ENCODE measurements around the gene KNG1.

KNG1 gene

GRCh38 chr3:186713499-186713898, 3.7 kb upstream of the KNG1 start:
- H3K4me3 ChIP-seq = no peak overlapping the region
- H3K27ac ChIP-seq = no peak overlapping the region
- DNase-seq (ENCODE audit: low spot score) = no peak
- no peak for TF ChIP-seq CTCF (IDR thresholded peaks at IDR 0.05)

DNA sequence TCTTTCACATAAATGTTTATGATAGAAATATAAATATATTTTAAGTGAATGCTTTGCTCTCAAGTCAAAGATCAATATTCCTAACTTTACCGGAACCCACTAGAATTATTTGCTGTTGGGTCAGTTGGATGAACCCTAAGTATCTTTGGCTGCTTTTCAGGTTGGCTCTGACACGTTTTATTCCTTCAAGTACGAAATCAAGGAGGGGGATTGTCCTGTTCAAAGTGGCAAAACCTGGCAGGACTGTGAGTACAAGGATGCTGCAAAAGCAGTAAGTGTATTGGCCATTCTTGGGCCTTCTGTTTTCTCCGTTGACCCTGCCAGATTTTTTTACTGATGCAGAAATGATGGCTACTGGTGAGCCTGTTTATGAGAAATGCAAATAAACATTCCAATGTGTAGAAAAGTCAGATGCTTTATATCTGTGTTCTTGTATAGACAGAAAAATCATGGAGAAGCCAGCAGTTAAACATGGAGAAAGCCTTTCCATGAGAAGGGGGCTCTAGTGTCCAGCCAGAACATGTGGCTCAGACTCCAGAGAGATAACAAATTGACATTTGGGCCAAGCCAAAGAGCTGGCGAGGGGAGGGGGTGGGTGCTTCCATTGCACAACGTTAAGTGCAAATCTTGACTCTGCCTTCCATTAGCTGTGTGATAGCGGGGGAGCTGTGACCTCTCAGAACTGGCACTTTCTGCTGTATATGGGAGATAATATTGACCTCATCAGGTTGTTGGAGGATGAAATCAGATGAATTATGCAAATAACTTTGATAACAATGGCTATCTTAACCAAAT, 3.0 kb downstream of the KNG1 start:
- no peak overlapping the region for H3K4me3 ChIP-seq
- TF ChIP-seq CTCF (IDR thresholded peaks at IDR 0.05) = no peak
- DNase-seq (ENCODE audit: low spot score) = no peak
- H3K27ac ChIP-seq = no peak overlapping the region

GRCh38 chr3:186722457-186722856, 5.3 kb downstream of the KNG1 start:
- no peak overlapping the region for H3K4me3 ChIP-seq
- H3K27ac ChIP-seq = no peak overlapping the region
- DNase-seq (ENCODE audit: low spot score) = no peak
- TF ChIP-seq CTCF (IDR thresholded peaks at IDR 0.05) = no peak

- no peak for DNase-seq (ENCODE audit: low spot score)
- Histone ChIP-seq H3K27ac (no peak overlapping the region), H3K4me3 (no peak overlapping the region)
- TF ChIP-seq CTCF (IDR thresholded peaks at IDR 0.05) = no peak
Observed at GRCh38 chr3:186724911-186725310, 7.8 kb downstream of the KNG1 start.

DNA sequence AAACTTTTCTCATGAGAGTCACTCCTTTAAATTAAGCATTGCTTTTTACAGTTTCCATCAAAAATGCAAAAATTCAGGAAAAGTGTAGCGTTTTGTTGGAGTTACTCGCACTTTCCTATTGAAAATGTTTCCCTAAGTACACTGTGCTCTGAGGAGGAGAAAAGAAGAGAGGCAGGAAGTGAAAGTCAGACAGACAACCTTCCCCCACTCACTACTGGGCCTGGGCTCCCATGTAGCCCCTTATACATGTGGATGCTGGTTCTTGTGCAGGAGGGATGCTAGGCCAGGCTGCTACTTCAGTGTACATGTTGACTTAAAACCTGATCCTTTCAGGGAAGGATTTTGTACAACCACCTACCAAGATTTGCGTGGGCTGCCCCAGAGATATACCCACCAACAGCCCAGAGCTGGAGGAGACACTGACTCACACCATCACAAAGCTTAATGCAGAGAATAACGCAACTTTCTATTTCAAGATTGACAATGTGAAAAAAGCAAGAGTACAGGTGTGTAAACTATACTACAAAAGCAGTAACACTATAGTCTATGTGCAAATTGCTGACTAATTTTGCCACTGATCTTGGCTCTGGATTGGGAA, 15.1 kb downstream of the KNG1 start:
- no peak for DNase-seq (ENCODE audit: low spot score)
- no peak for TF ChIP-seq CTCF (IDR thresholded peaks at IDR 0.05)
- Histone ChIP-seq H3K4me3 (no peak overlapping the region), H3K27ac (no peak overlapping the region)

DNA sequence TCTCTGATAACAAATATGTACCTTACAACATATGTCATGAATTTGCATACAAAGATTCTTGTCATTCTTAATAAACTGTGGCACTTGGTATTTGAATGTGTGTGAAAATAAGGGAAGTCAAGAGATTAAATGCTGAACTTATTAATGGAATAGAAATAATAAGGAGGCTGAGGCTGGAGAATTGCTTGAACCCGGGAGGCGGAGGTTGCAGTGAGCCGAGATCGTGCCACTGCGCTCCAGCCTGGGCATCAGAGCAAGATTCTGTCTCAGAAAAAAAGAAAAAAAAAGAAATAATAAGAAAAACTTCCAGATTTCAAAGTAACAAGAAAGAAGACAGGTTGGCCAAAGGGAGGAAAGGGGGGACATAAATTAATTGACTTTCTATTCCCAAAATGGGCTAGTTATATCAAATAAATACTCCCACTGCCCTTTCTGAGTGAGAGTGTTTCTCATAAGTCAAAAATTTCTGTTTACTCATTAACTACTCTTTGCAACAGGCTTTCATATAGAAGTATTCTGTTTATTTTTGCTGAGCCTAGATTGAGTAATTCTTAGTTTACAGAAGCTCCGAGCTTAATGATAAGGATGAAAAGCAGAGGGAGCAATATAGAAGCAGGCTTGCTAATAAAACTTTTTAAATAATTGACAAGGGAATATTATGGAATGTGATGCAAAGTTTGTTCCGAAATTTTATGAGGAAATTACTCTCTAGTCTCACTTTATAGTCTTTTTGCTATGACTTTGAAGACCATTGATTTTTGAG, 25.6 kb downstream of the KNG1 start:
- no peak overlapping the region for H3K4me3 ChIP-seq
- DNase-seq (ENCODE audit: low spot score) = no peak
- no peak overlapping the region for H3K27ac ChIP-seq
- TF ChIP-seq CTCF (IDR thresholded peaks at IDR 0.05) = no peak
